GM18505 (cell line): ENCODE measurements around the gene THAP11.
"Not testable (repeated sequence)": the region's sequence is repeated elsewhere in the genome, so short reads cannot be mapped to it uniquely, and the experiment has no call there.

Experiments used
- ATAC-seq: cut with Tn5 transposase; IDR thresholded peaks from one replicate; pipeline ENCODE4 v1.9.1; 2021; ENCODE audit not compliant: unreplicated experiment
- POLR2A ChIP-seq: IDR thresholded peaks from 4 replicates; pipeline ENCODE4 v1.6.1; 2011; ENCODE audit warnings: borderline replicate concordance; ENCODE audit not compliant: insufficient read depth, insufficient read length; ENCODE audit errors: extremely low read depth

Gene THAP11

DNA sequence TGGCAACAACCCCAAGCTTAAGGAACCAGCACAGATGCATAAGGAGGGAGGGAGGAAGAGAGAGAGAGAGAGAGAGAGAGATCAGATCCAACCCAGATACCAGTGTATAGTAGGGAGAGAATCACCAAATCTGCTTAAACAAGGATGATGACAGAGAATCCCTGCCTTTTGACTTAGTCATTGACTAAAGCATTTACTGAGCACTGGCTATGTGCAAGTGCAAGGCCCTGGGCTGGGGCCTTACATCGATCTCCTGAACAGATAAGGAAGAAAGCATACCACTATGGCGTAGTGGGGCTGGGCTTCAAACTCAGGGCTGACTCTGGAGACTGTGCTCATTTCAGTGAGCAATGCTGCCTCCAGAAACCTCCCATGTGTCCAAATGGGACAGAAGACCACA, 19.6 kb upstream of the THAP11 start:
- ATAC-seq = no peak

DNA sequence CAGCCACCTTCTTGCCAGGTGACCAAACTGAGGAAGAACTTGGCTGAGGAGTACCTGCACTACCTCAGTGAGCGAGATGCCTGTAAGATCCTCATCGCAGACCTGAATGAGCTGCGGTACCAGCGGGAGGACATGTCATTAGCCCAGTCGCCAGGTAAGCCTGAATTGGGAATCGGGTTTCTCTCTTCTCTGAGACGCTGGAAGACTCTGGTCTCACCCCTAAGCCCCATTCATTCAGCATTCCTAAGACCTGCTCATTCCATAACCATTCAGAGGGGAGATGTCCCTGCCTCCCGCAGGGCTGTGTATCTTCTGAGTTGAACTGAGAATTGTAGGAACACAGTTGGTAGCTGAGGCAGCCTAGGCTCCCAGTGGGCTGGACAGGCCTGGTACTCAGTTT, 17.0 kb upstream of the THAP11 start:
- no peak for ATAC-seq
- no peak for TF ChIP-seq POLR2A

More for the DNA sequence above, 19.6 kb upstream of the THAP11 start:
- TF ChIP-seq POLR2A = no peak

DNA sequence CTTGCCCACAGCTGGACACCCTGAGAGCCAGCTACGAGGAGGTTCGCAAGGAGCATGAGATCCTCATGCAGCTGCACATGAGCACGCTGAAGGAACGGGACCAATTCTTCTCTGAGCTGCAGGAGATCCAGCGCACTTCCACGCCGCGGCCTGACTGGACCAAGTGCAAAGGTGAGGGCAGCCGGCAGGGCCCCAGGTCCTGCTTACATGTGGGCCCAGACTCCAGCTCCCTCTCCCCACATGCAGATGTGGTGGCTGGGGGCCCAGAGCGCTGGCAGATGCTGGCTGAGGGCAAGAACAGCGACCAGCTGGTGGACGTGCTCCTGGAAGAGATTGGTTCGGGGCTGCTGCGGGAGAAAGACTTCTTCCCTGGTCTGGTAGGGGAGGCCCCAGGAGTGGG, 16.2 kb upstream of the THAP11 start:
- no peak for TF ChIP-seq POLR2A
- no peak for ATAC-seq

DNA sequence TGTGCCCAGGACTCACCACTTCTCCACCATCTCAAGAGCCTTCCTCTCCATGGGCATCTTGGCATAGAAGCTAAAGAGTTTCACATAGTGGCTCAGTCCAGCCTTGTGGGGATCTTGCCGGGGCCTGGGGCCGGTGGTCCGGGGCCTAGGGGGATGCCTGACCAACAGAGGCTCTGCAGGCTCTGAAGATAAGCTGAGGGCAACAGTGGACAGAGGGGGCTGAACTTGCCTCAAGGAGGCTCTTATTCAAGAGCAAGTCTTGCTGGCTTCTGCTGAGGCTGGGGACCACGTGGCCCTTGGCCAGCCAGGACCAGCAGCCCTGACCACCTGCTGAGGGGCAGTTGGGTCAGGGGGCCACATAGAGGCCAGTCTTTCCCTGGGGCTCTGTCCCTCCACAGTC, 13.5 kb upstream of the THAP11 start:
- no peak for TF ChIP-seq POLR2A
- ATAC-seq = no peak

DNA sequence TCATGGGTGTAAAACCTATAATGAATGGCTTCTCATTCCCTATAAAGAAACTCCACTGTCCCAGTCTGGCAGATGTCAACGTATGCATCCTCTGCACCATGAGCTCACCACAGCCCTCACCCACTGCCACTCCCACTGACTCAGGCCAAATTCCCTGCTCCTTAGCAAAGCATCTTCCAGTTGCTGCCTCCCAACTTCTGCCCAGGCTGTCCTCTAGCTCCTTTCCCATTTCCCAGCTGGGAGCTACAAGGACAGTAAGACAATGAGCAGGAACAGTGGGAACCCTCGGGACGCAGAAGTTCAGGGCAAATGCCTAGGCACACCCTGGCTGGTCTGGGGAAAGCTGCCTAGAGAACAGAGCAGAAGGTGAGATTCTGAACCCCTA, 9.1 kb upstream of the THAP11 start:
- TF ChIP-seq POLR2A = no peak
- ATAC-seq = no peak

DNA sequence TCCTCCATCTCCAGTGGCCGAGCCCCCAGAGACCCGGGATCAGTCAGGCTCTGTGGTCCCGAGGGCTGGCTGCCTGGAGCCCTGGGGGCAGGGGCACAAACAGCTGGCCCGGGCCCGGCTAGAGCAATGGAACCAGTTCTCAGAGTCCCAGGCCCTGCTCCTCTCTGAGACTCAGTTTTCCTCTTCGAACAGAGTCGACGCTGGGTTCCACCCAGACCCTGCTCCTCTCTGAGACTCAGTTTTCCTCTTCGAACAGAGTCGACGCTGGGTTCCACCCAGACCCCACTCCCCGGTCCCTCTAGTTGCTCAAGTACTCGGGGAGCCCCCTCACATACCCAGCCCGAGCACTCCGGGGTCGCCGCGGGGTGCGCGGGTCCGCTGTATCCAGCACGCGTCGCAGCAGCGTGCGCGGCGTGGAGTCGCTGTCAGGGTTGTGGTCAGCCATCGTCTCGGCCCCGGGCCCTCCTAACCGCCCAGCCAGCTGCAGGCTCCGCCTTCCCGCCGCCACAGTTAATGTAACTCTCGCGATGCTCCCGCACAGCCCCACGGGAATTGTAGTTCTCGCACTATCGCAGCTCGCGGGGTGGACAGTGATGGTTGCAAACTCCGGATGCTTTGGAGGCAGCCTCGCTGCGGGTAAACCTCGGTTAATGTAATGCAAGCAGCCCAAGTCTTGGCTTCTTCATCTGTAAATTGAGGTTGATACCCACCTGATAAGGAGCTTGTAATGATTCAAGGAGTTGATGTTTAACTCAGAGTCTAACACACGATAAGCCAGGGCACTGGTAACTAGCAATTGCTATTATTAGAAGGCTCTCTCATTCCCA, 8.5 kb upstream of the THAP11 start:
- peak; percentile 85 for TF ChIP-seq POLR2A
- peak; percentile 92 for ATAC-seq

DNA sequence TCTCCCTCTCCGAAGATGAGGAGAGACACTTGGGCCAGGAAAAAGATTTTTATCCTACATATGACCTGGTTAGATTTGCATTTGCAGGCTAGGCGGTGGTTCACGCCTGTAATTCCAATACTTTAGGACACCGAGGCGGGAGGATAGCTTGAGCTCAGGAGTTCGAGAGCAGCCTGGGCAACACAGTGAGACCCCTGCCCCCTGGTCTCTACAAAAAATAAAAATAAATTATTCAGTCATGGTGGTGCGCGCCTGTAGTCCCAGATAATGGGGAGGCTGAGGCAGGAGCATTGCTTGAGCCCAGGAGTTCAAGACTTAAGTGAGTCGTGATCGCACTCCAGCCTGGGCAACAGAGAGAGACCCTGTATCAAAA, 7.9 kb upstream of the THAP11 start:
- no peak for TF ChIP-seq POLR2A
- ATAC-seq = no peak

DNA sequence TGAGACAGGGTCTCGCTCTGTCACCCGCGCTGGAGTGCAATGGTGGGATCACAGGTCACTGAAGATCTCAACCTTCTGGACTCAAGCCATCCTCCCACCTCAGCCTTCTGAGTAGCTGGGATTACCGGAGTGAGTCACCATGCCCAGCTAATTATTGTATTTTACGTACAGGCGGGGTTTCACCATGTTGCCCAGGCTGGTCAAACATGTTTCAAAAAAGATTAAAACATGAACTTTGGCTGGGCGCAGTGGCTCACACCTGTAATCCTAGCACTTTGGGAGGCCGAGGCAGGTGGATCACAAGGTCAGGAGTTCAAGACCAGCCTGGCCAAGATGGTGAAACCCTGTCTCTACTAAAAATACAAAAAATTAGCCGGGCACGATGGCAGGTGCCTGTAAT, 4.9 kb upstream of the THAP11 start:
- ATAC-seq = not testable (repeated sequence)

DNA sequence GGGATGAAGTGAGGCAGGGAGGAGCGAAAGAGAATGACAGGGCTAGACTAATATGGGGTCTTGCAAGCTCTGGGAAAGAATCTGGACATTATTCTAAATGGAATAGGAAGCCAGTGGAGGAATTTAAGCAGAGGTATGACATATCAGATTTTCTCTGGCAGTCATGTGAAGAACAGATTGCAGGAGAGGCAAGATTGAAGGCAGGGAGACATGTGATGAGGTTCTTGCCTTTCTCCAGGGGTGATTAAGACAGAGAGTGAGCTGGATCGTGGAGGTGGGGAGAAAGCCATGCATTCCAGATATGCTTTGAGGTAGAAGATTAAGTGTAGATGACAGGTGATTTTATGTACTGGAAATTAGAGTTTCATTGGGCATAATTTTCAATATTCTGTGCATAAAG, 4.3 kb upstream of the THAP11 start:
- TF ChIP-seq POLR2A = no peak
- no peak for ATAC-seq

DNA sequence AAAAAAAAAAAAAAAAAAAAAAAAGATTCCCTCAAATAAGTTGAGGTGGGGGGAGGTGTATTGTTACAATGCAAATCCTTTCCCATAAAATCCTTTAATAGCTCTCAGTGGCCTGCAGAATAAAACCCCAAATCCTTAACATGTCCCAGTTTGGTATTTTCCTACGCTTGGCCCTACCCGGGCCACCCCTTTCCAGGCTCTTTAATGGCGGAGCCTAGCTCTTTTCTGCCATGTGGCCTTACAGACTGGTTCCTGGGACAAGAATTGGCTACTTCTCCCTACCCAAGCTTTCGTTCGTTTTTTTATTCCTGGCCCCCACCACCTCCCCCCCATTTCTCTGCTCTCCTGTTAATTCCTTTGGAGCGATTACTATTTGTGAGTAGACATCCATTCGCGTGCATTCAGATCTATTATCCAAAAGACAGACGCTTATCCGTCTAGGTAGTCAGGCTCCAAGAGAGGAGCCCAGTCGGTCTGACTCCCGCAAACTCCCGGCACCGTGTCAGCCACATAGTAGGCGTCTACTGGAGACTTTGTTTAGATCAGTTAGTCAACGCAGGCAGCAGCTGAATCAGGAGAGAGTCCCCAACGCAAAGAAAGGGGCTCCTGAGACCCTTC, 813 bp upstream of the THAP11 start:
- ATAC-seq = no peak
- no peak for TF ChIP-seq POLR2A

DNA sequence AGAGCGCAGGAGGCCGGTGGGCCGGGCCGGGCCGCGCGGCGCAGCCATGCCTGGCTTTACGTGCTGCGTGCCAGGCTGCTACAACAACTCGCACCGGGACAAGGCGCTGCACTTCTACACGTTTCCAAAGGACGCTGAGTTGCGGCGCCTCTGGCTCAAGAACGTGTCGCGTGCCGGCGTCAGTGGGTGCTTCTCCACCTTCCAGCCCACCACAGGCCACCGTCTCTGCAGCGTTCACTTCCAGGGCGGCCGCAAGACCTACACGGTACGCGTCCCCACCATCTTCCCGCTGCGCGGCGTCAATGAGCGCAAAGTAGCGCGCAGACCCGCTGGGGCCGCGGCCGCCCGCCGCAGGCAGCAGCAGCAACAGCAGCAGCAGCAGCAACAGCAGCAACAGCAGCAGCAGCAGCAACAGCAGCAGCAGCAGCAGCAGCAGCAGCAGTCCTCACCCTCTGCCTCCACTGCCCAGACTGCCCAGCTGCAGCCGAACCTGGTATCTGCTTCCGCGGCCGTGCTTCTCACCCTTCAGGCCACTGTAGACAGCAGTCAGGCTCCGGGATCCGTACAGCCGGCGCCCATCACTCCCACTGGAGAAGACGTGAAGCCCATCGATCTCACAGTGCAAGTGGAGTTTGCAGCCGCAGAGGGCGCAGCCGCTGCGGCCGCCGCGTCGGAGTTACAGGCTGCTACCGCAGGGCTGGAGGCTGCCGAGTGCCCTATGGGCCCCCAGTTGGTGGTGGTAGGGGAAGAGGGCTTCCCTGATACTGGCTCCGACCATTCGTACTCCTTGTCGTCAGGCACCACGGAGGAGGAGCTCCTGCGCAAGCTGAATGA, 606 bp downstream of the THAP11 start:
- no peak for TF ChIP-seq POLR2A

DNA sequence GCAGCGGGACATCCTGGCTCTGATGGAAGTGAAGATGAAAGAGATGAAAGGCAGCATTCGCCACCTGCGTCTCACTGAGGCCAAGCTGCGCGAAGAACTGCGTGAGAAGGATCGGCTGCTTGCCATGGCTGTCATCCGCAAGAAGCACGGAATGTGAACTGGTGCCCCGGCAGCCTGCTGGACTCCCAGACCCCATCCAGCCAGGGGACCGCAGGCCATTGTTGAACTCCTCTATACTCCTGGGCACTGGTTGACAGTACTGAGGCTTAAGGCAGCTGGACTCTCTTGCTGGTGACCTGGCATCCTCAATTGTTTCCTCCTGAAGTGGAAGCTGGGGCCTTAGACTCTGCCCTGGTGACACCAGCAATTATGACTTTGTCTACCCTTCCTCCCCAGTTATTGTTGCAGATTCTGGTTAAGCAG, 1.2 kb downstream of the THAP11 start:
- TF ChIP-seq POLR2A = no peak
- no peak for ATAC-seq

More for the DNA sequence above, 606 bp downstream of the THAP11 start:
- ATAC-seq = peak; percentile 6

DNA sequence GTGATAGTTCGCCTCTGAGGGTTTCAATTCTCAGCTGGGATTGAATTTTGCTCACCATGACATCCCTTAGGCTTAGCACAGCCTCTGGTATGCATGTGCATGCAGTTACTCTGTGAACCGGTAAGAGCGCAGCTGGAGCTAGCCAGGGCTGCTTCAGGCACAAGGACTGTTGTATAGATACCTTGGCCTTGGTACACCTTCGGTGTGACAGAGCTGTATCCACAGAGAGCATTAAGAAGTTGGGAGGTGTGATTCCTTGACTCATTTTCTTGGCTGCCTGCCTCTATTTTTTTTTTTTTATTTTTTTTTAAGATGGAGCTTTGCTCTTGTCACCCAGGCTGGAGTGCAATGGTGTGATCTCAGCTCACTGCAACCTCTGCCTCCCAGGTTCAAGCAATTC, 2.4 kb downstream of the THAP11 start:
- no peak for ATAC-seq
- no peak for TF ChIP-seq POLR2A

DNA sequence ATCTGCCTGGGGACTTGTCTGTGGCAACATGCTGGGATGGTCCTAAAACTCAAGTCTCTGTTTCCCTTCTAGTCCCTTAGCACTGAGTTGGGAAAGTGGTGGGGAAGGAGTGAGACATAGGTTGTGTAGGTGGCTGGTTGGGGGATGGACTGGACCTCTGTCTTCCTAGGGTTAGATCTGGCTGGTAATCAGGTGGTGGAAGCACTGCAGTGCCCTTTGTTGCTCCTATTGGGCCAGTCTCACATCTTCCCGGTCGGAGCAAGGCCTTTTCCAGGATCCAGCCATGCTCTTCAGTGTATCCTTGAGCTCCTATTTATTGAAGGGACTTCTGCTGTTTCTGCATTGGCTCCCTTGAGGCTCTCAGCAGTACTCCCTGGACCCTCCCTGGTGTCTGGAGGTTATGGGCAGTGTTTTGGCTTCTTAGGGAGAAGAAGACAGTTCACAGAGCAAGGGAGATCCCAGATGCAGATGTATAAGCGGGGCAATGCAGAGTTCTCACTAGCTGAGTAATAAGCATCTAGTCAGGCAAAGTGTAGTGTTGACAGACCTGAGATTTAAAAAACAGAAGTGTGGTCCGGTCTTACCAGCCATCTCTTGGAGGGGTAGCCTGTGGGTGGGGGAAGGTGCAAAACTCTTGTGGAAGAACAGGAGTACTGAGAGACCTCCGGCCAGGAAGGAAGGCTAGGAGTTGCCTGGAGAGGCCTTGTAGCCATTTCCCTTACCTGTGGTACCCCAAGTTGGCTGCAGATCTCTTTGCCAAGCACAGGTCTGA, 3.4 kb downstream of the THAP11 start:
- TF ChIP-seq POLR2A = no peak
- ATAC-seq = no peak

DNA sequence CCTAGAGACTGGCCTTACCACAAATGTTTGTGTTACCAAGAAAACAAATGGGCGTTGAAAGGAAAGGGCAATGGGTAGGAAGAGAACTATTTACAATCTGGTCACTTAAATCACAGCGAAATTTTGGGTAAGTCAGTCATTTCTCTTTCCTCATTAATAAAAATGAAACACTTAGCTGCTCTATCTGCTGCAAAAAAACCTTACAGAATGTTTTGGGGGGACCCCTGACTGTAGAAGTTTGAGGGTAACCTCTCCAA, 3.9 kb downstream of the THAP11 start:
- ATAC-seq = no peak
- TF ChIP-seq POLR2A = no peak
